LNCaP clone FGC (cell line): ENCODE measurements around the gene FOXN3.

ENCODE experiments used
- DNase-seq: peaks from one replicate; pipeline ENCODE4 v3.0.0-alpha.2; 2011; ENCODE audit warnings: low read depth
- H3K4me3 ChIP-seq: 2 replicates; pipeline ENCODE4 v1.5.1; 2011; ENCODE audit warnings: mild to moderate bottlenecking, low read depth, low read length, control low read depth
- TF ChIP-seq, protein P1 (sequence below): IDR thresholded peaks from 2 replicates; pipeline ENCODE4 v1.5.1; 2012; ENCODE audit warnings: mild to moderate bottlenecking; ENCODE audit not compliant: control insufficient read depth, insufficient read depth; ENCODE audit errors: extremely low read depth

FOXN3 gene

DNA sequence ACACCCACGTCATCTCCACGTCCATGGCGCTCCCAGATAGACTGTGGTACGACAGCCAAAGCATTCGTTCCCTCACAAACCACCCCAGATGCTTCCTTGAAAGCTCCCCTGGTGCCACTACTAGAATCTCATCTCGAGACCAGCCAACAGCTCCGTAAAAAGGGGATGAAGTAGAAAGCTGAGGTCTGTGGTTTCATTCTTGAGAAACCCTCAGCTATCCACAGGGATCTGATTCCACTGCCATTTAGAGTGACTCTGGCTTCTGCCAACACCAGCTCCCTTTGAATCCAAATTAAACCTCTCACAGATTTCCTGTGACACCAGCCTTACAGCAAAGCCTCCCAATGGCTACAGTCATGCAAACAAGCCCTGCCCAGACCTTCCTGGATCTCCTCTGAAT, 18.5 kb upstream of the FOXN3 start:
- TF ChIP-seq, protein P1, sequence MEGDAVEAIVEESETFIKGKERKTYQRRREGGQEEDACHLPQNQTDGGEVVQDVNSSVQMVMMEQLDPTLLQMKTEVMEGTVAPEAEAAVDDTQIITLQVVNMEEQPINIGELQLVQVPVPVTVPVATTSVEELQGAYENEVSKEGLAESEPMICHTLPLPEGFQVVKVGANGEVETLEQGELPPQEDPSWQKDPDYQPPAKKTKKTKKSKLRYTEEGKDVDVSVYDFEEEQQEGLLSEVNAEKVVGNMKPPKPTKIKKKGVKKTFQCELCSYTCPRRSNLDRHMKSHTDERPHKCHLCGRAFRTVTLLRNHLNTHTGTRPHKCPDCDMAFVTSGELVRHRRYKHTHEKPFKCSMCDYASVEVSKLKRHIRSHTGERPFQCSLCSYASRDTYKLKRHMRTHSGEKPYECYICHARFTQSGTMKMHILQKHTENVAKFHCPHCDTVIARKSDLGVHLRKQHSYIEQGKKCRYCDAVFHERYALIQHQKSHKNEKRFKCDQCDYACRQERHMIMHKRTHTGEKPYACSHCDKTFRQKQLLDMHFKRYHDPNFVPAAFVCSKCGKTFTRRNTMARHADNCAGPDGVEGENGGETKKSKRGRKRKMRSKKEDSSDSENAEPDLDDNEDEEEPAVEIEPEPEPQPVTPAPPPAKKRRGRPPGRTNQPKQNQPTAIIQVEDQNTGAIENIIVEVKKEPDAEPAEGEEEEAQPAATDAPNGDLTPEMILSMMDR = no peak
- DNase-seq = no peak
- no peak overlapping the region for H3K4me3 ChIP-seq

- TF ChIP-seq, protein P1 = no peak
- no peak overlapping the region for H3K4me3 ChIP-seq
- DNase-seq = no peak
Measured at GRCh38 chr14:89432226-89432625, 15.2 kb upstream of the FOXN3 start.

DNA sequence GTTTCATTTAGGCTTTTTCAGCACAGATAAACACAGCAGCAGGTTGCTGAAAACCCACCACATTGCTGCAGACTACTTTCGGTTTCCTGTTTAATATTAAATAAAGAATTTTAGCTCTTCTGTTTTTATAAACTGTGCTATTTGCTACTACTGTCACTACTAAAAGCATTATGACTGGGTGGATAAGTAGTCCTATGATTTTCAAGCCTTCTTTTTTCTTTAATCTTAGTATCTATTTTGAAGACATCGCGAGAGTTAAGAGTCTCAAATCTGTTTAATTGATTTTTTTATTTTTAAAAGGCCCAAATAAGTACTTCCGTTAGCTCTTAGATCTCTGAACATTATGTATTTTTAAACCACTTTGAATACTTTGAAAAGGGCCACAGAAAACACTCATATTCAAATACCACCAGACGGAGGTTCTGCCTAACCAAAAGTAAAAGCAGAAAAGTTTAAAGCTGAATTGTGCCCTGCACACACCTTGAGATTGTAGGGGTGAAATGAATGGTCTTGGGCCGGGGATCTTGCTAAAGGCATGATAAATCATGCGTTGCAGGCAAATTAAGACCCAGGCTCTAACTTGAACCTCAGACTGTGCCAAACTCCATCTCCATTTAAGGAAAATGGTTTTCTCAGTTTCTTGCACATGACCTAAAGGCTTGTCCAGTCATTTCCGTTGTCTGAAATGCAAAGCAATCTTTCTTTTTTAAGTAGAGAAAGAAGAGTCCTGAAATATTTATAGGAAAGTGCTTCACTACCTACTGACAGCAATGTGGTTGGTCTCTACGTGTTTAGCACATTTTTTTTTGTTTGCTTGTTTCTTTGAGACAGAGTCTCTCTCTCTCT, 13.6 kb upstream of the FOXN3 start:
- TF ChIP-seq, protein P1 = no peak
- no peak for DNase-seq
- H3K4me3 ChIP-seq = no peak overlapping the region

- DNase-seq = no peak
- TF ChIP-seq, protein P1 = no peak
- no peak overlapping the region for H3K4me3 ChIP-seq
Measured at GRCh38 chr14:89429199-89430181, 12.5 kb upstream of the FOXN3 start.

DNA sequence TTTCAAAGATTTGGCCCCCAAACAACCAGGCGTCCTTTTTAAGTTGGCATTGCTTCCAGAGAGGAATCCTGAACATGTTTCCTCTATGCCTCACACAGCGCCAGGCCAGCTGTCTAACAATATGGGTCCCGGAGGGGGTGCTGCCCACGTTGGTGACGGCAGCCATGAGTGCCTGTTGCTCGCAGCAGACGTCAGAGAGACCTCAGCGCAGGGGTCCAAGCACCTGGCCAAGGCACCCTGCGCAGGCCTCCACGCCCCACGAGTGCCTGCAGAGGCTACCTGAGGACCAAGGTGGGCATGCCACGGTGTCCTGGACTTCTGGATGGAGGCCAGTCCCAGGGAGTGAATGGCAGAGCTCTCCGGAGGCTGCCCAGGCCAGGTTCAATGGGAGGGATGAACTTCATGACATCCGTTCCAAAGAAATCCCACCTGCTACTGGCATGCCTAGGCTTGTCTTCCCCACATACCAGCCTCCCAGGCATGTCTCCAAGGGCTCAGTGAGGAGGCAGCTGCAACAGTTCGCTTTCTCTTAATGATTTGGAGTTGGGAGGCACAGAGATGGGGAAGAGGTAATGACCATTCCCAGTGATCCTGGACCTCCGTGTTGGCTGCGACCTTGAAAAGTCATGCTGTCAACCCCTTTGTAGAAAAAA, 11.6 kb upstream of the FOXN3 start:
- no peak for DNase-seq
- H3K4me3 ChIP-seq = no peak overlapping the region
- TF ChIP-seq, protein P1 = no peak

DNA sequence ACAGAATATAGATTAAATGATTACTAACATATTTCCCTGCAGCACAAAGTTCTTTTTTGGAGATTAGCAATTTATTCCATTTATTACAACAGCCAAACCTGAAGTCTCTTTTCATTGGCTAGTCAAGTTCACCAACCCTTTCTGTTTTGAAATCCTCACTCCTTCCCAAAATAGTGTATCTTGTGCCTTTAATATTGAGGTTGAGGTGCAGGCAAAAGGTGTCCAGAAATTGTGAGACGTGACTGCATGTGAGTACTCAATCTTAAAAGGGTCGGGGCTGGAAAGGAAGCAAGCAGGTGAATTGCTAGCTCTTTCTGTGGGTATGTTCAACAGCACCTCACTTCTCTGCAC, 11.1 kb upstream of the FOXN3 start:
- TF ChIP-seq, protein P1 = no peak
- no peak for DNase-seq
- H3K4me3 ChIP-seq = no peak overlapping the region
